Measurements from ENCODE around the gene ZNF417. TPM values are rescaled to one million over a fixed set of nuclear protein-coding genes. Genes with fewer than 3 reads are reported as not detected.
A peak's percentile ranks its signal among the peaks of the same experiment; 100 is the strongest.
"Not testable (repeated sequence)": the region's sequence is repeated elsewhere in the genome, so short reads cannot be mapped to it uniquely, and the experiment has no call there.

Gene ZNF417
- polyA plus RNA-seq, 4 donors: 20.7 to 42.8 (median 28.0) TPM

DNA sequence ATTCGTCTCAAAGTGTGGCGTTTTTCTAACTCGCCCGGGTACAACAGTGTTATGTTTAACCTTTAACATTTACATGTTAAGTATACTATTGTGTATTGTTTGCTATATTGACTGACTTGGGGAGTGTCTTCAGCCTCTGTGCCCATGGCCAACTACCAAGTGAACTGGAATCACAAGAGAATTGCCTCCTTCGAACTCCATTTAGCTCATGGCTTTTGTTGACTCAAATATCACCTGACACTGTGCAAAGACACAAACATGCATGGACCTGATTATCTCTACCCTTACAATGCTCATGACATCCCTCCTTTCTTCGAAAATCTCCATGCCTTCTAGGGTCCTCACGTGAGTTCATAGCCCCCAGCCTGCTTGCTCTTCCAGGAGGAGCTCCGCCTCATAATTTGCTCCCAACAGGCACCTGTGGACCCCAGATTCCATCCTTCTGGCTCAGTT lies 28.3 kb downstream of the ZNF417 start:
- DNase-seq (ENCODE audit: low read depth in 4 of 4, low spot score in 2 of 4): no peak

GRCh38 chr19:57887195-57887941 lies 29.0 kb downstream of the ZNF417 start:
- DNase-seq (ENCODE audit: low read depth in 4 of 4, low spot score in 2 of 4): peak in 3 of 4 donors; percentile 43 to 47 (median 44)

DNA sequence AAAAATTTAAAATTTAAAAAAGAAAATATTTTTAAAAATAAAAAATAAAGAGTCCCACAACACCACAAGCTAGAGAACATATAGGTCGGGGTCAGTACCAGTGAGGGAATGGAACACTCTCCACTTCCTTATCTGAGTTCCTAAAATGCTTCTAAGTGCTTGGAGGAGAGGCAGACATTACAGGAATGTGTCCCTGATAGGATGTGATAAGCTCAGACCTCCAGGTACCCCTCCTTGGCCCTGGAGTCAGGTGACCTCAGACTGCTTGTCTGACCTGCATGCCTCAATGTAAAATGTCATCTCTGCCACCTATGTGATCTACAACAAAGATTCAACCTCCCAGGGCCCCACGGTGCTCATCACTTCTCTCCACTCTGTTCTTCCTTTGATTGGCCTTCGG lies 30.3 kb downstream of the ZNF417 start:
- DNase-seq (ENCODE audit: low read depth in 4 of 4, low spot score in 2 of 4): no peak

GRCh38 chr19:57873883-57874799 lies 42.3 kb downstream of the ZNF417 start:
- DNase-seq (ENCODE audit: low read depth in 4 of 4, low spot score in 2 of 4): not testable (repeated sequence)

DNA sequence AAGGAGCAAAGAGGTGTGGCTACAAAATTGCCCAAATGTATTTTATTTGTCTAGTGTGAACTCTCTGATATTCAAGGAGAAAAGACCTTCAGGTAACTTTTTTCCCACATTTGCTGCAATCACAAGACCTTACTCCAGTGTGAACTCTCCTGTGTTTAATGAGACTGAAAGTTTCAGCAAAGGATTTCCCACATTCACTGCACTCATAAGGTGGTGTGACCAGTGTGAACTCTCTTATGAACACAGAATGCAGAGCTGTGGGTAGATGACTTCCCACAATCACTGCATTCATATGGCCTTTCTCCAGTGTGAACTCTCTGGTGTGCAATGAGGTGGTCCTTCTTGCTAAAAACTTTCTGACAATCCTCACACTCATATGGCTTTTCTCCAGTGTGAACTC lies 43.9 kb downstream of the ZNF417 start:
- DNase-seq (ENCODE audit: low read depth in 4 of 4, low spot score in 2 of 4): no peak

DNA sequence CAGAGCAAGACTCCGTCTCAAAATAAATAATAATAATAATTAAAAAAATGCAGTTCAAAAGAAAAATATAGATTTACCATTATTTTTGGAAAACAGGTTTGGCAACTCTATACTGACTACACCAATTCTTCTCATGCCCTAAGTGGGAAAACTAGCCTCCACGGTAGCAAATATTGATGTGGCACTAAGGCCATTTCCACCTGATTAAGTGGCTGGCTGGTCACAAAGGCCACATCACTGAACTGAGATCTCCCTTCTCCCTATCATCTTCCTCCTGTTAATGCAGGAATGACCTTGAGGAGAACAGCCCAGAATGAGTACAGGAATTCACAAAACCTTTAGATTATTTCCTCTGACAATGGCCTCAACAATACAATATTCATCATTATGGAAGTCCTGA lies 46.2 kb downstream of the ZNF417 start:
- DNase-seq (ENCODE audit: low read depth in 4 of 4, low spot score in 2 of 4): no peak

GRCh38 chr19:57869655-57870054 lies 46.7 kb downstream of the ZNF417 start:
- DNase-seq (ENCODE audit: low read depth in 4 of 4, low spot score in 2 of 4): not testable (repeated sequence)

DNA sequence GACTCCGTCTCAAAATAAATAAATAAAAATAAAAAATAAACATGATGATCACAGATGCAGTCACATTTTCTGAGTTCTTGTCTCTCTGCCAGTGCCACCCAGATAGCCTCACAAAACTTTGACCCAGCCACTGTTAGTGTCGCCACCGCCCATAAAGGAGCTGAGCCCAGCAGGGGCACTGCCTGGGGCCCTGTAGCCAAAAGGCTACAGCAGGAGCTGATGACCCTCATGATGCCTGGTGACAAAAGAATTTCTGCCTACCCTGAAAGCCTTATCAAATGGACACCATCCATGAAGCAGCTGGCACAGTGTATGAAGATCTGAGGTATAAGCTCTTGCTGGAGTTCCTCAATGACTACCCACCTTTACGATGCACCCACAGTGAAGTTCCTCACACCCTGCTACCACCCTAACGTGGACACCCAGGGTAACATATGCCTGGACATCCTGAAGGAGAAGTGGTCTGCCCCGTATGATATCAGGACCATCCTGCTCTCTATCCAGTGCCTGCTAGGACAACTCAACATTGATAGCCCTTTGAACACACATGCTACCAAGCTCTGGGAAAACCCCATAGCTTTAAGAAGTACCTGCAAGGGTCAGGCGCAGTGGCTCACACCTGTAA lies 48.4 kb downstream of the ZNF417 start:
- no peak for DNase-seq (ENCODE audit: low read depth in 4 of 4, low spot score in 2 of 4)

Other genes starting within 250 kb of the ZNF417 start
- gene ZSCAN4, start 247.7 kb downstream of the ZNF417 start, polyA plus RNA-seq (ENCODE audit: insufficient read length in 4 of 4): under 1 TPM in 3 of 4 donors, not detected in 1; 0.09 to 0.16 (median 0.11) TPM
- 10 to 100 TPM; 11.6 to 20.3 (median 14.3) TPM for gene ZNF551, start 234.6 kb downstream of the ZNF417 start, polyA plus RNA-seq (ENCODE audit: insufficient read length in 4 of 4)
- gene ZNF154, start 207.4 kb downstream of the ZNF417 start, polyA plus RNA-seq (ENCODE audit: insufficient read length in 4 of 4): 10 to 100 TPM; 23.6 to 39.8 (median 30.6) TPM
- gene ZNF671, start 189.0 kb downstream of the ZNF417 start, polyA plus RNA-seq (ENCODE audit: insufficient read length in 4 of 4): 10 to 100 TPM; 16.0 to 23.7 (median 19.4) TPM
- gene ZNF776, start 169.8 kb downstream of the ZNF417 start, polyA plus RNA-seq (ENCODE audit: insufficient read length in 4 of 4): 10 to 100 TPM; 32.6 to 44.3 (median 41.2) TPM
- 10 to 100 TPM; 15.8 to 35.0 (median 24.2) TPM for gene ZNF586, start 146.9 kb downstream of the ZNF417 start, polyA plus RNA-seq (ENCODE audit: insufficient read length in 4 of 4)
- 10 to 100 TPM; 13.8 to 28.8 (median 21.4) TPM for gene ZNF552, start 101.7 kb downstream of the ZNF417 start, polyA plus RNA-seq (ENCODE audit: insufficient read length in 4 of 4)
- 10 to 100 TPM; 11.4 to 20.5 (median 14.5) TPM for gene ZNF587B, start 86.3 kb downstream of the ZNF417 start, polyA plus RNA-seq (ENCODE audit: insufficient read length in 4 of 4)
- gene ZNF587, start 66.7 kb downstream of the ZNF417 start, polyA plus RNA-seq (ENCODE audit: insufficient read length in 4 of 4): 10 to 100 TPM; 16.6 to 47.1 (median 30.6) TPM
- gene ZNF814, start 27.6 kb downstream of the ZNF417 start, polyA plus RNA-seq (ENCODE audit: insufficient read length in 4 of 4): 10 to 100 TPM; 42.5 to 90.4 (median 65.0) TPM
- gene ZNF418, start 18.8 kb upstream of the ZNF417 start, polyA plus RNA-seq (ENCODE audit: insufficient read length in 4 of 4): 10 to 100 TPM; 19.6 to 41.4 (median 25.0) TPM
- 10 to 100 TPM in 2 of 4 donors, 1 to 10 TPM in 2; 7.4 to 10.9 (median 9.4) TPM for gene ZNF256, start 31.1 kb upstream of the ZNF417 start, polyA plus RNA-seq (ENCODE audit: insufficient read length in 4 of 4)
- 1 to 10 TPM; 1.7 to 5.7 (median 2.7) TPM for gene C19orf18, start 57.9 kb upstream of the ZNF417 start, polyA plus RNA-seq (ENCODE audit: insufficient read length in 4 of 4)
- gene ZNF606, start 86.2 kb upstream of the ZNF417 start, polyA plus RNA-seq (ENCODE audit: insufficient read length in 4 of 4): 10 to 100 TPM; 27.2 to 36.5 (median 30.6) TPM
- 1 to 10 TPM; 2.5 to 7.9 (median 5.8) TPM for gene ZSCAN1, start 117.4 kb upstream of the ZNF417 start, polyA plus RNA-seq (ENCODE audit: insufficient read length in 4 of 4)
- 10 to 100 TPM; 19.2 to 31.1 (median 26.1) TPM for gene ZNF135, start 142.7 kb upstream of the ZNF417 start, polyA plus RNA-seq (ENCODE audit: insufficient read length in 4 of 4)
- 100 to 1,000 TPM in 3 of 4 donors, 10 to 100 TPM in 1; 69.8 to 120 (median 111) TPM for gene ZSCAN18, start 181.6 kb upstream of the ZNF417 start, polyA plus RNA-seq (ENCODE audit: insufficient read length in 4 of 4)
- 10 to 100 TPM; 20.4 to 24.0 (median 21.5) TPM for gene ZNF329, start 234.2 kb upstream of the ZNF417 start, polyA plus RNA-seq (ENCODE audit: insufficient read length in 4 of 4)